DMS79 treated with DMSO at 0.1 percent for 48 hours (cell line): ENCODE results near the gene MED16.
"Not testable (repeated sequence)": the region's sequence is repeated elsewhere in the genome, so short reads cannot be mapped to it uniquely, and the experiment has no call there.

ENCODE experiments used
- DNase-seq: peaks from one replicate; lab custom pipeline; 2025; lab: John Stamatoyannopoulos, UW

The MED16 gene

GRCh38 chr19:907183-907853, 14.3 kb upstream of the MED16 start:
- DNase-seq = no peak

- DNase-seq = no peak
Measured at GRCh38 chr19:906480-906879, 13.5 kb upstream of the MED16 start.

- no peak for DNase-seq
Measured at GRCh38 chr19:904545-904944, 11.6 kb upstream of the MED16 start.

GRCh38 chr19:903266-903797, 10.3 kb upstream of the MED16 start:
- no peak for DNase-seq

GRCh38 chr19:902446-903226, 9.6 kb upstream of the MED16 start:
- no peak for DNase-seq

GRCh38 chr19:902093-902370, 9.0 kb upstream of the MED16 start:
- DNase-seq = no peak

- DNase-seq = no peak
Measured at GRCh38 chr19:901216-902092, 8.5 kb upstream of the MED16 start.

GRCh38 chr19:900302-901111, 7.5 kb upstream of the MED16 start:
- no peak for DNase-seq

GRCh38 chr19:900043-900301, 7.0 kb upstream of the MED16 start:
- DNase-seq = no peak

- no peak for DNase-seq
Measured at GRCh38 chr19:899336-900042, 6.5 kb upstream of the MED16 start.

GRCh38 chr19:898663-899062, 5.7 kb upstream of the MED16 start:
- no peak for DNase-seq

GRCh38 chr19:897442-898039, 4.6 kb upstream of the MED16 start:
- no peak for DNase-seq

GRCh38 chr19:896999-897398, 4.0 kb upstream of the MED16 start:
- no peak for DNase-seq

GRCh38 chr19:896434-896833, 3.4 kb upstream of the MED16 start:
- no peak for DNase-seq

- no peak for DNase-seq
Measured at GRCh38 chr19:892243-892893, 619 bp downstream of the MED16 start.

GRCh38 chr19:891421-892200, 1.4 kb downstream of the MED16 start:
- not testable (repeated sequence) for DNase-seq

- DNase-seq = no peak
Measured at GRCh38 chr19:890831-891230, 2.2 kb downstream of the MED16 start.

- DNase-seq = no peak
Measured at GRCh38 chr19:889662-890295, 3.2 kb downstream of the MED16 start.
